ENCODE data around the gene RNF112. TPM values are rescaled to one million over a fixed set of nuclear protein-coding genes. Genes with fewer than 3 reads are reported as not detected.
"Not testable (repeated sequence)": the region's sequence is repeated elsewhere in the genome, so short reads cannot be mapped to it uniquely, and the experiment has no call there.

The RNF112 gene
- total and polyA plus RNA-seq, 3 donors from 2014 or later: 2.1 to 8.1 (median 4.6) TPM

DNA sequence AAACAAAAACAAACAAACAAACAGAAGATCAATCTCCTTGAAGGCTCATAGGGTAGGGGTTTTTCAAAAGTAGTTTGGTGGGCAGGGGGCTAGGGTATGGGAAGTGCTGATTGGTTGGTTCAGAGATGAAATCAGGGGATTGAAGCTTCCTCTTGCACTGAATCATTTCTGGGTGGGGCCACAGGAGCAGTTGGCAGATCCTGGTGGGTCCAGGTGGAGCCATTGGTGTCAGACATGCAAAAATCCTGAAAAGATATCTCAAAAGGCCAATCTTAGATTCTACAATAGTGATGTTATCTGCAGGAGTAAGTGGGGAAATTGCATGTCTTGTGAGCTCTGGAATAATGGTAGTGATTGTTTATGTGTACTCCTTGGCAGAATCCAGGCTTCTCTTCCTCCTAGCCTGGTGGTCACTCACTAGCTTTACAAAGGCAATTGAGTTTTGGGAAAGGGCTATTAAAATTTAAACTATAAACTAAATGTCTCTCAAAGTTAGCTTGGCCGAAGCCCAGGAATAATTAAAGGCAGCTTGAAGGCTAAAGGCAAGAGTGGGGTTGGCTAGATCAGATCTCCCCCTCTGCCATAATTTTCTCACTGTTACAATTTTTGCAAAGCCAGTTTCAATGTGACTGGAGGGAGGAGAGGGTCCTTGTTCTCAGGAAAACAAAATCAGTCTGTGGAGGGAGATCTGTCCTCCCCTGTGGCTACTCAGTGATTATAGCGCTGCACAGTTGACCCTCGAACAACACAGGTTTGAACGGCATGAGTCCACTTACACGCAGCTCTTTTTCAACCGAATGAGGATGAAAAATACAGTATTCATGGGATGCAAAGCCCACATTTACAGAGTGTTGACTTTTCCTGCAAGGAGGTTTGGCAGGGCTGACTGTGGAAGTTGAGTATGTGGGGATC, 45.2 kb downstream of the RNF112 start:
- no peaks in the 10 kb centered on the region for H3K36me3 ChIP-seq (ENCODE audit: low read depth, missing control alignments)
- H3K4me3 ChIP-seq: no peak overlapping the region
- H3K4me1 ChIP-seq: no peaks in the 10 kb centered on the region
- no peak for TF ChIP-seq POLR2A (IDR thresholded peaks at IDR 0.05)
- TF ChIP-seq, protein P1, sequence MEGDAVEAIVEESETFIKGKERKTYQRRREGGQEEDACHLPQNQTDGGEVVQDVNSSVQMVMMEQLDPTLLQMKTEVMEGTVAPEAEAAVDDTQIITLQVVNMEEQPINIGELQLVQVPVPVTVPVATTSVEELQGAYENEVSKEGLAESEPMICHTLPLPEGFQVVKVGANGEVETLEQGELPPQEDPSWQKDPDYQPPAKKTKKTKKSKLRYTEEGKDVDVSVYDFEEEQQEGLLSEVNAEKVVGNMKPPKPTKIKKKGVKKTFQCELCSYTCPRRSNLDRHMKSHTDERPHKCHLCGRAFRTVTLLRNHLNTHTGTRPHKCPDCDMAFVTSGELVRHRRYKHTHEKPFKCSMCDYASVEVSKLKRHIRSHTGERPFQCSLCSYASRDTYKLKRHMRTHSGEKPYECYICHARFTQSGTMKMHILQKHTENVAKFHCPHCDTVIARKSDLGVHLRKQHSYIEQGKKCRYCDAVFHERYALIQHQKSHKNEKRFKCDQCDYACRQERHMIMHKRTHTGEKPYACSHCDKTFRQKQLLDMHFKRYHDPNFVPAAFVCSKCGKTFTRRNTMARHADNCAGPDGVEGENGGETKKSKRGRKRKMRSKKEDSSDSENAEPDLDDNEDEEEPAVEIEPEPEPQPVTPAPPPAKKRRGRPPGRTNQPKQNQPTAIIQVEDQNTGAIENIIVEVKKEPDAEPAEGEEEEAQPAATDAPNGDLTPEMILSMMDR (IDR thresholded peaks at IDR 0.05): no peak
- no peak overlapping the region for H3K27ac ChIP-seq
- DNase-seq: no peak
- no peaks in the 10 kb centered on the region for H3K27me3 ChIP-seq
- no peaks in the 10 kb centered on the region for H3K9me3 ChIP-seq
- WGBS, 2 donors: 85 to 87% methylated on average over 6 of the region's 6 CpGs
- intact Hi-C loops (cut with DNase I; ENCODE audit: low total_unique reads): no loop called here

DNA sequence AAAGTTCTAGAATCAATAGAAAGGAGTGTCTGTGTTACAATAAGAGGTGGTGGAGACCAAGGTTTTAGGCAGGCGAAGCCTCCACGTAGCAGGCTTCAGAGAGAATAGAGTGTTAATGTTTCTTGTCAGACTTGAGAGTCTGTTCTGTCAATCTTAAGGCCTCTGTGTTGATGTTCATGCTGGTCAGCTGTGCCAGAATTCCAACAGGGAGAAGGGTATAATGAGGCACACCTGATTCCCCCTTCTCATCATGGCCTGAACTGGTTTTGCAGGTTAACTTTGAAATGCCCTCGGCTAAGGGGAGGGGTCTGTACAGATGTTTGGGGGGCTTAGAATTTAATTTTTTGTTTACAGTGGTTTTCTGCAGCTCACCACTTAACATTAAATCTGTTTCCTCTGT, 46.0 kb downstream of the RNF112 start:
- no peak for DNase-seq
- H3K27ac ChIP-seq: no peak overlapping the region
- H3K36me3 ChIP-seq (ENCODE audit: low read depth, missing control alignments): no peaks in the 10 kb centered on the region
- no peaks in the 10 kb centered on the region for H3K27me3 ChIP-seq
- intact Hi-C loops (cut with DNase I; ENCODE audit: low total_unique reads): no loop called here
- 97 to 100% methylated on average over 3 of the region's 3 CpGs for WGBS, 2 donors
- H3K4me1 ChIP-seq: no peaks in the 10 kb centered on the region
- no peak for TF ChIP-seq POLR2A (IDR thresholded peaks at IDR 0.05)
- TF ChIP-seq, protein P1 (IDR thresholded peaks at IDR 0.05): no peak
- H3K4me3 ChIP-seq: no peak overlapping the region
- H3K9me3 ChIP-seq: no peaks in the 10 kb centered on the region

DNA sequence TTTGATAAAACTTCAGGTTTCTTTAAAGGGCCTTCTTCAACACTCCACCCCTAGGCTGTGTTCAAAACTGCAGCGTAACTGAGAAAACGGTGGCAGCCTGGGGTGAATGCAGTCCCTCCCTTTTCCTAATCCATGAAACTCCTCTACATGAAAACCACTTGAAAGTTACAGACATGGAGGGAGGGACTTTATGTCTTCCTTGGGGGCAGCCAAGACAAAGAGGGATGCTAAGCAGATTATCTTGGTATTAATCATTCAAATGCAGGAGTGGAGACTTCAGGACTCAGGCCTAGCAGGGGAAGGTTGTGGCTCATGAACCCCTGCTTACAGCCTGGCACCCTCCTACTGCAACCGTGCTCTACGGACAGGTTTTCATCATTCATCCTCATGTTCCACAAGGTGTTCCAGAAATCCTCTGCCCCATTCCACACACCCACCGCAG, 46.8 kb downstream of the RNF112 start:
- WGBS, 2 donors: 77 to 90% methylated on average over 5 of the region's 5 CpGs
- no peak for DNase-seq
- intact Hi-C loops (cut with DNase I; ENCODE audit: low total_unique reads): no loop called here

DNA sequence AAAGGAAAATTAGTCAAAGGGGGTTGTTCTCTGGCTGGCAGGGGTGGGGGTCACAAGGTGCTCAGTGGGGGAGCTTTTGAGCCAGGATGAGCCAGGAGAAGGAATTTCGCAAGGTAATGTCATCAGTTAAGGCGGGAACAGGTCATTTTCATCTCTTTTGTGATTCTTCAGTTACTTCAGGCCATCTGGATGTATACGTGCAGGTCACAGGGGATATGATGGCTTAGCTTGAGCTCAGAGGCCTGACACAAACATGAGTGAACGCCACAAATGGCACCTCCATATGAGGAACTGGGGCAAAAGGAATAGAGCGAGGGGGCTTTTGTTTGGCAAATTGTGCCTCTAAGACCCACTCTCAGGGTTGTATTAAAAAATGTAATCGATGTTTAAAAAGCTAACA, 47.4 kb downstream of the RNF112 start:
- H3K27me3 ChIP-seq; H3K36me3 ChIP-seq (ENCODE audit: low read depth, missing control alignments); DNase-seq; H3K9me3 ChIP-seq; H3K4me3 ChIP-seq; H3K27ac ChIP-seq; intact Hi-C loops (cut with DNase I; ENCODE audit: low total_unique reads); H3K4me1 ChIP-seq: not testable (repeated sequence)
- 90 to 94% methylated on average over 6 of the region's 6 CpGs for WGBS, 2 donors

More for the DNA sequence above, 46.8 kb downstream of the RNF112 start:
- Histone ChIP-seq H3K27me3 (no peaks in the 10 kb centered on the region), H3K4me1 (no peaks in the 10 kb centered on the region), H3K27ac (no peak overlapping the region), H3K36me3 (ENCODE audit: low read depth, missing control alignments) (no peaks in the 10 kb centered on the region), H3K4me3 (no peak overlapping the region), H3K9me3 (no peaks in the 10 kb centered on the region)
- TF ChIP-seq, protein P1 (IDR thresholded peaks at IDR 0.05): no peak
- TF ChIP-seq POLR2A (IDR thresholded peaks at IDR 0.05): no peak

DNA sequence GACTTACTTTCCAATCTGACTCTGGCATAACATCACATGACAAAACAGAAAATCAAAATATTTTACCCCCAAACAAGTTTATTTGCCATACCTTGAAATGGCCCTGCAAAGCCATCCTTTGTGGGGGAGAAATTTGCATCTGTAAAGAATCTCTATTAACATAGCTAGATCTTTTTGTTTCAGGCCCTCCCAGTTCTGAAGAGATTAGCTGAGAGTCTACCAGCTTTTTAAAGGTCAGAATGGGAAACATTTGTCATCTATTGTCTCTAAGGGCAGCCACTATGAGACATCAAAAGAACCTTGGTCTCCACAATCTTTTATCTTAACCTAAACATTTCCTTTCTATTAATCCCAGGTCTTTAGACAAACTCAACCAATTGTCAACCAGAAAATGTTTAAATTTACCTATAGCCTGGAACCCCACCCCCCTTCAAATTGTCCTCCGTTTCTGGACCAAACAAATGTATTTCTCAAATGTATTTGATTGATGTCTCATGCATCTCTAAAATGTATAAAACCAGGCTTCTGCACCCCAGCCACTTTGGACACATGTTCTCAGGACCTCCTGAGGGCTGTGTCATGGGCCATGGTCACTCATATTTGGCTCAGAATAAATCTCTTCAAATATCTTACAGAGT, 48.1 kb downstream of the RNF112 start:
- H3K9me3 ChIP-seq; H3K27ac ChIP-seq; DNase-seq; intact Hi-C loops (cut with DNase I; ENCODE audit: low total_unique reads); H3K27me3 ChIP-seq; H3K4me3 ChIP-seq; H3K4me1 ChIP-seq; H3K36me3 ChIP-seq (ENCODE audit: low read depth, missing control alignments): not testable (repeated sequence)
- 82 to 88% methylated on average over 1 of the region's 1 CpG for WGBS, 2 donors

All from testis (tissue), 3 donors.